CD4-positive, alpha-beta T cell treated with Interleukin-6 for 4 hours (primary cell): ENCODE results near the gene NPR1.
"Not testable (repeated sequence)": the region's sequence is repeated elsewhere in the genome, so short reads cannot be mapped to it uniquely, and the experiment has no call there.

Experiments used
- DNase-seq: peaks from one replicate; pipeline ENCODE4 v3.0.0-alpha.2; 2020; ENCODE audit warnings: mixed read lengths

The NPR1 gene

DNA sequence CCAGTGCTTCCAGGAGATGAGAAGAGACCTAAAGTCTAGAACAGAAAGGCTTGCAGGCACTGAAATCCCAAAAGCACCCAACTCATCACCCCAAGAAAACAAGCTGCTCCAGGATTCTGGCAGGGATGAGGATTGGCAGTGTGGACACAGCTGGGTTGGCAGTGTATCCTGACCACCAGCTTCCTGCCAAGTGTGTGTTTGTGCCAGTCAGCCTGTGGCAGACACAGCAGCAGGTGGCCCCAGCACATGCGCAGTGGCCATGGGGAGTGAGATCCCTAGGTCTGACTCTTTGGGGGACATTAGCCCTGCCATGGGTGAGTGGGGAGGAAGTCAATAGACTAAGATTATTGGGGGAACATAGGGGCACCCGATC, 28.6 kb upstream of the NPR1 start:
- DNase-seq, result peak; percentile 38

GRCh38 chr1:153651771-153652170, 26.7 kb upstream of the NPR1 start:
- DNase-seq, result no peak

DNA sequence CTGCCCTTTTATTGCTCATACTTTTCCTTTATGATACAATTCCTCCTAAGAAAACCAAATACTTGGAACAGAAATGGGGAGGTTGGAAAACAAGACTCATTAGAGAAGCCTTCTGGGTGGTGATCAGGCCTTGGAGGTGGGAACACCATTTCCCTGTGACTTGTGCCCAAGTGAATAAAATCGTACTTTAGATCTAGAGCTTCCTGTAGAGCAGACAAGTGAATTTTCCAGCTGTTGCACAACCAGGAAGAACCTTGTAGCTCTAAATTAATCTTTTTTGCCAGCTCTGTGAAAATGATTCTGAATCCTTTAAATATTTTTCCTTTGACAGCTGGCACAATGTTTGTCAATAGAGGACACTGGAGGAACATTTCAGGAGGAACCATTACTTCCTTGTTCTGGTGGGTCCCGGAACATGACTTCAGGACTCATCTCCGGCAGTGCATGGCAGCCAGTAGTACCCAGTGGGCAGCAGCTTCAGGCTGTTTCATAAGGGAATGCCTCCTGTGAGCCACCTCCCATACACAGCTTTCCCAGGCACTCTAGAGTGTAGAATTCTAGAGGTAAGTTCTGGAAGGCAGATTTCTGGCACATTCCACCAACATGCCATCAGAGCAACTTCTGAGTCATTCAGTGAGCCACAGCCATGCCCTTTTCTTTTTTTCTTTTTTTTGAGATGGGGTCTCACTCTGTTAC, 25.5 kb upstream of the NPR1 start:
- no peak for DNase-seq

- no peak for DNase-seq
These were observed 23.2 kb upstream of the NPR1 start for GRCh38 chr1:153655333-153655732.

DNA sequence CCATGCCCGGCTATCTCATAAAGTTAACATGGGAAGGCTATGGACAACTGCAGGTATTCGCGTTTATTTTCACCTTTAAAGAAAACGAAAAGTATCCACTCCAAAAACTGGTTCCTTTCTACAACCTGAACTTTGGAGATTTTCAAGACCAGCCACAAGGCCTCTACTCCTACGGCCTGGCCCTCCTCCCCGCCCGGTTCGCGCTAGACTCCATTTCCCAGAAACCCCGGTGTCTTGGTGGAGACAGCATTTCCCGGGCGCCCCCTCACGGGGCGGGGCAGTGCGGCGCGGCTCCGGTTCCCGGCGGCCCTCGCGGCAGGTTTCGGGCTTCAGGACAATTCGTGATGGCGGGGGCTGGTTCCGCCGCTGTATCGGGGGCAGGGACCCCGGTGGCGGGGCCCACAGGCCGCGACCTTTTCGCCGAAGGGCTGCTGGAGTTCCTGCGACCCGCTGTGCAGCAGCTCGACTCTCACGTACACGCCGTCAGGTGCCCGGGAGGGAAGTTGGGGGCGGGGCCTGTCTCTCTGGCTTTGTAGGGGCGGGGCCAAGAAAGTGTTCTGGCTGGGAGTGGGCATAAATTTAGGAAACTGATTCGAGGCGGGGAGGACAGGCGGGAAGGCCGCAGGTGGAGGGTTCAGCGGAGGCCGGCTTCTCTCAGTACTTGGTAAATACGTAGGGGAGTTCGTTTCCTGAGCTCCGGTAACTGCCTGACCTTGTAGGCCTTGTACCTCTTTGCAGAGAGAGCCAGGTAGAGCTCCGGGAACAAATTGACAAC, 19.9 kb upstream of the NPR1 start, which contains the start of gene SNAPIN:
Gene SNAPIN, plus strand, starts transcription at position 304 of the 775 bp plus-strand sequence. Its CDS starts 41 bp downstream, at position 345.
- peak; percentile 93 for DNase-seq

DNA sequence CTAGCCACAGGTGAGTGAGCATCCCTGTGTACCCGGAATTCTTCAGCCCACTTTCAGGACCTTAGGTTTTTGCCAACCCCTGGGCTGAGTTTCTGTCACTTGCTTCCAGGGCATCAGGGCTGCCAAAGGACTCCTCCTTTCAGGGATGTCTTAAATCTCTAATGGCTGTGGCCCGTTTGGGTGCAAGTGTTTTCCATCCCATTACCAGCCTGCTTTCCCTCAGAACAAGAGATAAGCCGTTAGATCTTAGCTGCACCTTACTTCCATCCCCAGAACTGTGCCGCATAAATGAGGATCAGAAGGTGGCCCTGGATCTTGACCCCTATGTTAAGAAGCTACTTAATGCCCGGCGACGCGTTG, 19.3 kb upstream of the NPR1 start:
- DNase-seq, result no peak

GRCh38 chr1:153659656-153660055, 18.8 kb upstream of the NPR1 start:
- no peak for DNase-seq

GRCh38 chr1:153661111-153661708, 17.3 kb upstream of the NPR1 start:
- DNase-seq, result no peak

GRCh38 chr1:153662269-153662668, 16.2 kb upstream of the NPR1 start:
- DNase-seq, result no peak

DNA sequence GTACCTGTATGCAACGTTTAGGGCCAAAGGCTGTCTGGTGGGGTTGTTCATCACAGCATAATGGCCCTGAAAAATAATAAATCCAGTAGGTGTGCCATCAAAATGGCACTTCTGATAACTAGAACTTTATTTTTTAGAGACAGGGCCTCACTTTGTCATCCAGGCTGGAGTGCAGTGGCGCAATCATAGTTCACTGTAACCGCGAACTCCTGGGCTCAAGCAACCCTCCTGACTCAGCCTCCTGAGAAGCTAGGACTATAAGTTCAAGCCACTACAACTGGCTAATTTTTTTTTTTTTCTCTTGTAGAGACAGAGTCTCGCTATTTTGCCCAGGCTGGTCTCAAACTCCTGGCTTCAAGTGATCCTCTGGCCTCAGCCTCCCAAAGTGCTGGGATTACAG, 15.3 kb upstream of the NPR1 start:
- no peak for DNase-seq

DNA sequence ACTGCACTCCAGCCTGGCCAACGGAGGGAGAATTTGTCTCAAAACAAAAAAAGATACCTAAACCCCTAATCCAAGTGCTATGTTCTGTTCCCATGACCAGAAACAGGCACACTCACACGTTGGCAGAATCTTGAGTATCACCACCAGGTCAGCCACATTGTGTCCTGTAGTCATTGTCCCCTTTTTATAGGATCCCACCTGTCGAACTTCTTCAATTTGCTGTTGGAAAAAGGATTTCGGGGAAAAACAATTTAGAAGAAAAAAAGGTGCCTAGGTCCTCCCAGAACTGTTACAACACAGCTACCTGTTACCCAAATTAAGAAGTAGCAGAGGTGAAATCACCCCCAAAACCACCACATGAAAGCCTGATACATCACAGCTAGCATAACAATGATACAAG, 11.0 kb upstream of the NPR1 start:
- DNase-seq, result no peak

- DNase-seq, result not testable (repeated sequence)
These were observed 9.8 kb upstream of the NPR1 start for GRCh38 chr1:153668672-153669071.

- no peak for DNase-seq
These were observed 8.9 kb upstream of the NPR1 start for GRCh38 chr1:153669606-153670005.

DNA sequence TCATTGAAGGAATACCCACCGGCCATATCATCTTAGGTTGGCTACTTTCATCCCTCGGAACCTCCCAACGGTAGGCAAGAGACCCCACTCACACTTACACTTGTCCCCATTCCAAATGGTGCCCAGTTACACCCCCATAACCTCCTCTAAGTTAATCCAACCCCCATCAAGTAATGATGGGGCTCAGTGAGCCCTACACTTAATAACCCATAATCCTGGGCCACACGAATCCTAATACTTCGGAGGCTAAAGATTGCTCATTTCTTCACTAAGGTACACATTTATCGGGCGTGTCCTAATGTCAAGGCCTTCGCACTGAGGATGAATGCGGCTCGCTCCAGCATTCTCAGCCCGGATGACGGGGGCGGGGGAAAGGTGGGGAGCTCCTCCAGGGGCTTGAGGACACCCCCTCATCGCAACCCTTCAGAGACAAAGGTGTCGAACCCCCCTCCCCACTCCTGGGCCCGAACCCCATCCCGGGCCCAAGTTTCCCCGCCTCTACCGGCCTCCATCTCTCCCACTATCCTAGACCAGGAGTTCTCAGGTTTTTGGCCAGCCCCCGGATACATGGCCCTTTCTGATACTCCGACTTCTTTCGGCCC, 8.1 kb upstream of the NPR1 start:
- DNase-seq, result peak; percentile 33

GRCh38 chr1:153670859-153671627, 7.4 kb upstream of the NPR1 start, which contains the start of gene ILF2:
TSS of gene ILF2 (minus strand) at chr1:153670993. CDS start at chr1:153670922, 71 bp downstream.
- peak; percentile 97 for DNase-seq

DNA sequence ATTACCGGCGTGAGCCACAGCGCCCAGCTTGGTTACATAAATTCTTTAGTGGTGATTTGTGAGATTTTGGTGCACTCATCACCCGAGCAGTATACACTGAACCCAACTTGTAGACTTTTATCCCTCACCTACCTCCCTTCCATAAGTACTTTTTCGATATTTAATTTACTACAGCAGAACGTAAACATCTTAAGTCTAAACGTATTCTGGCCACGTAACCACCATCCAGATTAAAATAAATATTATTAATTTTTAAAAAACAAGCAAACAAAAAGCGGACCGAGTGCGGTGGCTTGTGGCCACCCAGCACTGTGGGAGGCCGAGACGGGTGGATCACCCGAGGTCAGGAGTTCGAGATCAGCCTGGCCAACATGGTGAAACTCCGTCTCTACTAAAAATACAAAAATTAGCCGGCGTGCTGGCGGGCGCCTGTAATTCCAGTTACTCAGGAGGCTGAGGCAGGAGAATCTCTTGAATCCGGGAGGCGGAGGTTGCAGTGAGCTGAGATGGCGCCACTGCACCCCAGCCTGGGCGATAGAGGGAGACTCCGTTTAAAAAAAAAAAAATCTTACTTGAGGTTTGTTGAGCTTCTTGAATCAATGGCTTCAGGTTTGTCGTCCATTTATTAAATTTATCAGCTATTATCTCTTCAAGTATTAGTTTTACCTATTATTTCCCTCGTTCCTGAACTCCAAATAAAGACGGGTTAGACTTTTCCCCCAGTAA, 6.7 kb upstream of the NPR1 start:
- peak; percentile 35 for DNase-seq

DNA sequence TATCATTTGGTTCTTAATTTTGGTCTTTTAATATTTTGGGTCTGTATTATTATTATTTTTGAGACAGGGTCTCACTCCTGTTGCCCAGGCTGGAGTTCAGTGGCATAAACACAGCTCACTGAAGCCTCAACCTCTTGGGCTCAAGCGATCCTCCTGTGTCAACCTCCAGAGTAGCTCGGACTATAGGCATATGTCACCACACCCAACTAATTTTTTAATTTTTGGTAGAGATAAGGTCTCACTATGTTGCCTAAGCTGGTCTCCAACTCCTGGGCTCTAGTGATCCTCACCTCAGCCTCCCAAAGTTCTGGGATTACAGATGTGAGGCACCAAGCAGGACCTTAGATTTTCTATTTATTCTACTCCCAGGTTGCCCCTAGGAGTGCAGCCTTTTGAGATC, 5.0 kb upstream of the NPR1 start:
- no peak for DNase-seq

- DNase-seq, result peak; percentile 61
These were observed 570 bp upstream of the NPR1 start for GRCh38 chr1:153677718-153678518.

- DNase-seq, result peak; percentile 33
These were observed 1.0 kb downstream of the NPR1 start for GRCh38 chr1:153679337-153680119.

DNA sequence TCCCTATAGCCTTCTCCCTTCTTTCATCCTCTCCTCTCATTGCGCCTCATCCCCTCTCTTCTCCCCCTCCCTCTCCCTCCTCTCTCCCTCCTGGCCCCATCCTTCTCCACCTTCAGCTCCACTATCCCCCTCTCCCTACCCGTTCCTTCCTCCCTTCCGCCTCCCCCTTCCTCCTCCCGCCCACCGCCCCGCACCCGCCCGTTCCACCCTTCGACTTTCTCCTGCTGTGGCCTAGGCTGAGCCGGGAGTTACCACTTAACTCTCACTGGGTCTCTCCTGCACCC, 1.6 kb downstream of the NPR1 start:
- no peak for DNase-seq

GRCh38 chr1:153682730-153683129, 4.2 kb downstream of the NPR1 start:
- DNase-seq, result no peak
